NCI-H1436 treated with DMSO at 0.1 percent for 48 hours (cell line): Measurements from ENCODE around the gene ACOXL.

Experiments
- DNase-seq: peaks from one replicate; lab custom pipeline; 2025; lab: John Stamatoyannopoulos, UW

The ACOXL gene

GRCh38 chr2:110875384-110875725, 143.0 kb downstream of the ACOXL start:
- DNase-seq, result no peak

- DNase-seq, result no peak
Observed at GRCh38 chr2:110876167-110876999, 144.0 kb downstream of the ACOXL start.

- DNase-seq, result no peak
Observed at GRCh38 chr2:110877031-110877827, 144.9 kb downstream of the ACOXL start.

- no peak for DNase-seq
Observed at GRCh38 chr2:110878150-110878549, 145.8 kb downstream of the ACOXL start.

GRCh38 chr2:110881908-110882307, 149.5 kb downstream of the ACOXL start:
- DNase-seq, result no peak

- DNase-seq, result no peak
Observed at GRCh38 chr2:110883406-110883805, 151.0 kb downstream of the ACOXL start.

- DNase-seq, result no peak
Observed at GRCh38 chr2:110885256-110885655, 152.9 kb downstream of the ACOXL start.

- no peak for DNase-seq
Observed at GRCh38 chr2:110886826-110887573, 154.6 kb downstream of the ACOXL start.

- no peak for DNase-seq
Observed at GRCh38 chr2:110888411-110888810, 156.0 kb downstream of the ACOXL start.

- no peak for DNase-seq
Observed at GRCh38 chr2:110891626-110892025, 159.3 kb downstream of the ACOXL start.

GRCh38 chr2:110896226-110896625, 163.9 kb downstream of the ACOXL start:
- no peak for DNase-seq

- no peak for DNase-seq
Observed at GRCh38 chr2:110897966-110898365, 165.6 kb downstream of the ACOXL start.

- no peak for DNase-seq
Observed at GRCh38 chr2:110900191-110900590, 167.8 kb downstream of the ACOXL start.

- no peak for DNase-seq
Observed at GRCh38 chr2:110903548-110903947, 171.2 kb downstream of the ACOXL start.

GRCh38 chr2:110904116-110904778, 171.9 kb downstream of the ACOXL start:
- DNase-seq, result no peak

- no peak for DNase-seq
Observed at GRCh38 chr2:110904779-110905148, 172.4 kb downstream of the ACOXL start.

GRCh38 chr2:110905217-110905616, 172.8 kb downstream of the ACOXL start:
- DNase-seq, result no peak

- DNase-seq, result no peak
Observed at GRCh38 chr2:110906613-110907298, 174.4 kb downstream of the ACOXL start.

- DNase-seq, result no peak
Observed at GRCh38 chr2:110909501-110909900, 177.1 kb downstream of the ACOXL start.

GRCh38 chr2:110910423-110910822, 178.1 kb downstream of the ACOXL start:
- DNase-seq, result no peak

GRCh38 chr2:110919738-110920137, 187.4 kb downstream of the ACOXL start:
- DNase-seq, result no peak

- no peak for DNase-seq
Observed at GRCh38 chr2:110925479-110925878, 193.1 kb downstream of the ACOXL start.
